Activated naive CD8-positive, alpha-beta T cell treated with anti-CD3 and anti-CD28 coated beads, Interleukin-2, amount 10 ng/mL, durations not matched to agents 7 days and 5 days (primary cell): Measurements from ENCODE around the gene IFITM5. TPM values are rescaled to one million over a fixed set of nuclear protein-coding genes. Genes with fewer than 3 reads are reported as not detected.
A peak's percentile ranks its signal among the peaks of the same experiment; 100 is the strongest.

Experiments used
- ATAC-seq: fragments of 150-1000 bp; cut with Tn5 transposase; one replicate; pipeline ENCODE4 v1.10.0; 2021; ENCODE audit warnings: low read depth, moderate library complexity
- POLR2A ChIA-PET: fragments of 350-600 bp; sonication (Branson Sonifier 250); formaldehyde crosslinking; loops from one replicate; lab custom pipeline; 2021; ENCODE audit warnings: antibody characterized with exemption; lab: Charles Lee
- DNase-seq: peaks from one replicate; pipeline ENCODE4 v3.0.0; 2021
- H3K27ac Mint-ChIP-seq: one replicate; pipeline ENCODE4 v1.8.0; 2022; ENCODE audit warnings: mild to moderate bottlenecking, mixed read lengths
- H3K27me3 Mint-ChIP-seq: one replicate; pipeline ENCODE4 v1.8.0; 2022; ENCODE audit warnings: mild to moderate bottlenecking, moderate library complexity, mixed read lengths
- H3K36me3 Mint-ChIP-seq: one replicate; pipeline ENCODE4 v1.8.0; 2021; ENCODE audit warnings: mild to moderate bottlenecking, mixed read lengths
- H3K4me1 Mint-ChIP-seq: one replicate; pipeline ENCODE4 v1.8.0; 2021; ENCODE audit warnings: mixed read lengths
- H3K4me3 Mint-ChIP-seq: one replicate; pipeline ENCODE4 v1.8.0; 2022; ENCODE audit warnings: mild to moderate bottlenecking, moderate library complexity, mixed read lengths
- H3K9me3 Mint-ChIP-seq: one replicate; pipeline ENCODE4 v1.8.0; 2021; ENCODE audit warnings: mixed read lengths
- total RNA-seq, 2 experiments: library from RNA; stranded (reverse); gene quantifications; one replicate each; pipeline ENCODE4 v1.2.3, GENCODE V29; 2021

Gene IFITM5
- not detected for total RNA-seq

GRCh38 chr11:299081-299891, at the start of gene IFITM5:
Gene IFITM5, minus strand, starts transcription at chr11:299526. Its CDS starts 36 bp downstream, at chr11:299490.
- H3K27ac Mint-ChIP-seq, result peak within 1 kb of the TSS; percentile 90
- H3K4me1 Mint-ChIP-seq, result peaks cover 50% of the 10 kb centered on the region

GRCh38 chr11:346529-346928, 47.2 kb upstream of the IFITM5 start:
- POLR2A ChIA-PET, result interaction anchor here (0.7 to 1.3 kb wide), 2 partner anchors 9 to 21 kb away, joined by 3 to 4 read pairs; no protein-coding TSS in a partner anchor
- no peak overlapping the region for H3K27ac Mint-ChIP-seq
- H3K4me1 Mint-ChIP-seq, result peaks cover 20% of the 10 kb centered on the region

More at GRCh38 chr11:299081-299891, at the start of gene IFITM5:
- ATAC-seq (no peak), DNase-seq (peak; percentile 44)
- Mint-ChIP-seq H3K9me3 (no peaks in the 10 kb centered on the region), H3K4me3 (peak within 1 kb of the TSS; percentile 73), H3K36me3 (peaks cover 2% of the 10 kb centered on the region), H3K27me3 (peaks cover 8% of the 10 kb centered on the region)
- POLR2A ChIA-PET, result interaction anchor here (0.8 to 5.7 kb wide), 12 partner anchors 8 to 149 kb away, joined by 3 to 71 read pairs (median 8); partner anchors contain the start of genes IFITM2, NLRP6 and PGGHG

DNA sequence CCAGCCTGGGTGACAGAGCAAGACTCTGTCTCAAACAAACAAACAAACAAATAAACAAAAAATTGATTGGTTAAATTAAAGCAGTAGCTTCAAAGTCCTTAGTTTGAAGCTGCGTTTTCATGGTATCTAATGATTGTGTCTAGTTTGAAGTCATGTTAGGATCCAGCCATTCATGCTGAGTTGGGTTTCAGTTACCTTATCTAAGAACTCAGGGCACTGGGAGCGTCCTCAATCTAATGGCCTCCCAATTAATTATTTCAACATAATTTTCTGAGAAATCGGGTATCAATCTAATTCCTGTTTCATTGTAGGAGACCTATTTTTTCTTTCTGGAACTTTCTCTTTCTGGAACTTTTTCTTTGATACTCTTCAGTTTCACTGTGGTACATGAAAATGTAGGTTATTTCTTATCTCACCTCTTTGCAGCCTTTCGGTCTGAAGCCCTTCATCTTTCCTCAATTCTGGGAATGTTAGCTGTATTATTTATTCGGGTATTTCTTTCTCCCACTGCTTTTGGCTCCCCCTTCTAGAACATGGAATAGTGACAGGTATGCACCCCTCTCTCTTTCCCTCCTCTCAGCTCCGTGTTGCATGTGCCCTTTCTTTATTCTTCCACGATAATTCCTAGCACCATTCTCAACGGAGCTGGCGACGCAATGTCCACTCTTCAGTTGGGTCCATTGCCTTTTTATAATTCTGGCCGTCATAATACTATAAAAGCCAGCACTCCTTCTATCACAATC, 45.7 kb upstream of the IFITM5 start:
- Mint-ChIP-seq H3K4me3 (no peak overlapping the region), H3K36me3 (peaks cover 2% of the 10 kb centered on the region), H3K9me3 (no peaks in the 10 kb centered on the region), H3K27ac (no peak overlapping the region), H3K4me1 (peaks cover 10% of the 10 kb centered on the region), H3K27me3 (peaks cover 3% of the 10 kb centered on the region)
- POLR2A ChIA-PET, result interaction anchor here (0.9 to 1.2 kb wide), 2 partner anchors 25 to 52 kb away, joined by 3 read pairs; no protein-coding TSS in a partner anchor
- DNase-seq, result no peak
- ATAC-seq, result no peak

More at GRCh38 chr11:346529-346928, 47.2 kb upstream of the IFITM5 start:
- H3K4me3 Mint-ChIP-seq, result no peak overlapping the region
- H3K36me3 Mint-ChIP-seq, result peaks cover 2% of the 10 kb centered on the region
- no peaks in the 10 kb centered on the region for H3K27me3 Mint-ChIP-seq
- peak; percentile 7 for DNase-seq
- no peak for ATAC-seq
- H3K9me3 Mint-ChIP-seq, result no peaks in the 10 kb centered on the region

DNA sequence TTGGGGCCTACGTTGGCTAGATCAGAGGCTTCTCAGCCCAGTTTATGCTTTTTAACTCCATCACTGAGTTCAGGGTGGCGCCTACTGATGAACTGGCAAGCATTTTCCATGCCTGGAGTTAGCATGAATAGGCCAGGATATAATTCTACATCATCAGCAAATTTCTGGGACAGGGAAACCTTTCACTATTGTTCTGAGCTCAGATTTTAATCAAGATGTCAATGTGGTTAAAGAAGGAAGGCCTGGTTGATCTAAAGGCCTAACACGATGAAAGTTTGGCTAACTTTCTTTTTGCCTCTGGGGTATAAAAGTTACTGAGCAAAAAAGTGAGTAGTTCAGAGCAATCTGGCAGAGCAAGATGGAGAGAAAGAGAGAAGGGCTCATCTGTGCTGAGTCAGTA, 43.0 kb upstream of the IFITM5 start:
- ATAC-seq (no peak), DNase-seq (no peak)
- Mint-ChIP-seq H3K27me3 (peaks cover 3% of the 10 kb centered on the region), H3K36me3 (peaks cover 2% of the 10 kb centered on the region), H3K9me3 (no peaks in the 10 kb centered on the region), H3K4me3 (no peak overlapping the region), H3K4me1 (peaks cover 10% of the 10 kb centered on the region), H3K27ac (no peak overlapping the region)
- POLR2A ChIA-PET, result interaction anchor here (3.7 kb wide), 1 partner anchor 13 kb away, joined by 14 read pairs; no protein-coding TSS in a partner anchor

DNA sequence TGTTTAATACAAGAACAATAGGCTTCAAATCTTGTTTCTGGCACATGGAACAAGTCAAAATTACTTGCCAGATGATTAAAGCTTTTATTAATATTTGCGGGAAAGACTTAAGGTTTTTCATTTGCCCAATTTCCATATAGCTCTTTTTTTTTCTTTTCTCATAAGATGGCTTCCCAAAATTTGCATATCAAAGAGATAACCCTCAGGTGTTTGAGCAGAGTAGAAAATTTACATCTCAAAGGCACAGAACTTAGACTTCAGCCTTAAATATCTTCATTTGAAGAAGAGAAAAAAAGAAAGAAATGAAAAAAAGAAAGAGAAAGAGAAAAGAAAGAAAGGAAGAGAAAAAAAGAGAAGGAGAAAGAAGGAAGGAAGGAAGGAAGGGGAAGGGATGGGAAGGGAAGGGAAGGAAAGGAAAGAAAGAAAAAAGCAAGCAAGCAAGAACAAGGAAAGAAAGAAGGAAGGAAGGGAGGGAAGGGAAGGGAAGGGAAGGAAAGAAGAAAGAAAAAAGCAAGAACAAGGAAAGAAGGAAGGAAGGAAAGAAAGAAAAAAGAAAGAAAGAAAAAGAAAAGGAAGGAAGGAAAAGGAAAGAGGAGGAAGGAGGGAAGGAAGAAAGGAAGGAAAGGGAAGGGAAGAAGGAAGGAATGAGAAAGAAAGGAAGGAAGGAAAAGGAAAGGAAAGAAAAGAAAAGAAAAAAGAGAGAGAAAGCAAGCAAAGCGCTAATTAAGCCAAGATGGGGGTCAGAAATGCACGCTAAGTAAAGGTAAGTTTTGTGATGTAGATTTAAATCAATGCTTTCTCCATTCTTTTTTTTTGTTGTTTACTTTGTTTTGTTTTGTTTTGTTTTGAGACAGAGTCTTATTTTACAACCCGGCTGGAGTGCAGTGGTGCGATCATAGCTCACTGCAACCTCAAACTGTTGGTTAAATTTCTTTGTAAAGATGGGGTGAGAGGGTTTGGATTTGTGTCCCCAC, 41.5 kb upstream of the IFITM5 start:
- DNase-seq, result no peak
- no peak overlapping the region for H3K4me3 Mint-ChIP-seq
- POLR2A ChIA-PET, result interaction anchor here (1.2 to 3.7 kb wide), 4 partner anchors 10 to 39 kb away, joined by 5 to 17 read pairs (median 10); no protein-coding TSS in a partner anchor
- peaks cover 2% of the 10 kb centered on the region for H3K36me3 Mint-ChIP-seq
- ATAC-seq, result no peak
- no peaks in the 10 kb centered on the region for H3K9me3 Mint-ChIP-seq
- H3K27ac Mint-ChIP-seq, result no peak overlapping the region
- peaks cover 21% of the 10 kb centered on the region for H3K4me1 Mint-ChIP-seq
- peaks cover 3% of the 10 kb centered on the region for H3K27me3 Mint-ChIP-seq

DNA sequence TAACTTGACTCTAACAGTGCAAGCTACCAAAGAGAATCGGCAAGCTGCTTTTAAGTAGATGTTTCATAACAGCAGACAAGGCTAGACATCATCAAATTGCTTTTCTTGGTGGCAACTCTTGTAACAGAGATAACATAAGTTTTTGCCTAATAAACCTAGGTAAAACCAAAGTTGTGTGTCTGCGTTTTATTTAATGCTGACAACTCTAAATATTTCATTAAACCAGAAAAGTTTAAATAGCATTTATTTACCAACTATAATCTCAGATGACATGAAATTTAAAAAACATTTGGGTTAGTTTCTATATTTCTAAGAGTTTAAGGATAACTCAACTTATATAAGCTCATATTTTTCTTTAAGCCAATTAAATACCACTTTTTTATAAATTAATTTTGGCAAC, 40.6 kb upstream of the IFITM5 start:
- no peak overlapping the region for H3K27ac Mint-ChIP-seq
- peaks cover 2% of the 10 kb centered on the region for H3K36me3 Mint-ChIP-seq
- no peak overlapping the region for H3K4me3 Mint-ChIP-seq
- DNase-seq (no peak), ATAC-seq (no peak)
- H3K9me3 Mint-ChIP-seq, result no peaks in the 10 kb centered on the region
- POLR2A ChIA-PET, result interaction anchor here (1.0 to 3.7 kb wide), 5 partner anchors 10 to 38 kb away, joined by 4 to 17 read pairs (median 5); no protein-coding TSS in a partner anchor
- peaks cover 27% of the 10 kb centered on the region for H3K4me1 Mint-ChIP-seq
- H3K27me3 Mint-ChIP-seq, result peaks cover 3% of the 10 kb centered on the region

GRCh38 chr11:337711-338110, 38.4 kb upstream of the IFITM5 start:
- Mint-ChIP-seq H3K36me3 (peaks cover 10% of the 10 kb centered on the region), H3K4me3 (no peak overlapping the region), H3K27ac (no peak overlapping the region), H3K4me1 (peaks cover 34% of the 10 kb centered on the region), H3K27me3 (peaks cover 3% of the 10 kb centered on the region), H3K9me3 (peaks cover 1% of the 10 kb centered on the region)
- no peak for ATAC-seq
- no peak for DNase-seq
- POLR2A ChIA-PET, result interaction anchor here (0.7 kb wide), 1 partner anchor 110 kb away, joined by 4 read pairs; no protein-coding TSS in a partner anchor

DNA sequence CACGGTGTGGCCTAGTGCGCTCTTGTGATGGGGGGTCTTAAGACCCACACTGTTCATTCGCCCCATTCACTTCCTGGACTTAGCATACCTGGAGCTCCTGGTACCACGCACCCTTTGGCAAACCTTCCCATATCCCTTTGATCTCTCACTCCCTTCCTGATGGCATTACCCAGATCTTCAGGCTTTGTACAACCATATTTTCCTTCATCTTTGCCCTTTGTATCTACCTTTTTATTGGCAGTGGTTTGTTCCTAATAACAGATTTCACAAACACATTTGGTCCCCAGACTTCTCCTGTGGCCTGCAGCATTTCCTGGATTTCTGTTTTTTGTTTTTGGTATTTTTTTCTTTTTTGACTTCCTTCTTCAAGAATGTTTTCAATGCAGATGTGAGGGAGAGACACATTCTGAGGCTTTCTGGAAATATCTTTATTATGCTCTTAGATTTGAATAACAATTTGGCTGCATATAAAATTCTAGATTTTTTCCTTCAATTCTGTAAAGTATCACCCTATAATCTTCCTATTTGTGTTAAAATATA, 37.4 kb upstream of the IFITM5 start:
- Mint-ChIP-seq H3K27me3 (peaks cover 3% of the 10 kb centered on the region), H3K9me3 (peaks cover 3% of the 10 kb centered on the region), H3K27ac (no peak overlapping the region), H3K4me1 (peaks cover 37% of the 10 kb centered on the region), H3K36me3 (peaks cover 16% of the 10 kb centered on the region), H3K4me3 (no peak overlapping the region)
- POLR2A ChIA-PET, result interaction anchor here (1.5 kb wide), 1 partner anchor 19 kb away, joined by 4 read pairs; no protein-coding TSS in a partner anchor
- DNase-seq, result no peak
- no peak for ATAC-seq

DNA sequence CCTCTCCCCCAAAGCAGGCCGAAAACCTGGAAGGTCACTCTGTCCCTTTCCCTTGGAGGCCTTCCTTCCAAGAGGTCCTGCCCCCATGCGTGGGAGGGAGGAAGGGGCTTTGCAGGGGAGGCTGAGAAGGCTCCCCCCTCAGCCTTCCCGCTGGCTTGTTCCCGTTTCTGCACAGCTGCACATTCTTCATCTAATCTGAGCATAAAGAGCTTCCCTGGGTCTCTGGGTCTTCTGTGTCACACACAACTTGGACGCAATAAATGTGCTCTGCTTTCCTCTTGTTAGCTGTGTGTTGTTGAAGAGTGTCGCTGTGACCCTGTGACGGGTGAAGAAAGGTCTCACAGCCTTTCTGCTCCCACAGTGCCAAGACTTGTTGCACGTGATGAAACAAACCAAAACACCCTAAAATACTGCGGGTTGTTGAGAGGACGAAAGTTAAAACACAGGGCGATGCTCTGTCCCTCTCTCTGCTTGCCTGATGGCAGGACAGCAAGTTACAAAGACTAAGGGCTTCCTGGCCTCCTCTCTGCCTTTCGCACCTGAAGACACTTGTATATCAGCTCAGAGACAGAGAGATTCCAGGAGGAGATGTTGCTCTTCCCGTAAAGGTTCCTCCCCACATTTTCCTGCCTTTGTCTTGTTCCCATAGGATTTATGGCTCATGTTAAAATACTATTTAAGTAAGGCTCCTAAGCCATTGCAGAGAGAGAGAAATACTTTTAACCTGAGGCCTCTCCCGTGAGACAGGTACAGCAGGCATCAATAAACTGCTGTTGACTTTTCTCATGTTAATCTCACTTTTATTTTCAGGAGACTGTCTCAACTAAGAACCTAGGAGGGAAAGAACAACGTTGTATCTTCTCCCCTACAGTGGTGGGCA, 36.7 kb upstream of the IFITM5 start:
- no peak overlapping the region for H3K27ac Mint-ChIP-seq
- POLR2A ChIA-PET, result interaction anchor here (1.5 kb wide), 1 partner anchor 20 kb away, joined by 4 read pairs; no protein-coding TSS in a partner anchor
- peaks cover 41% of the 10 kb centered on the region for H3K4me1 Mint-ChIP-seq
- peaks cover 3% of the 10 kb centered on the region for H3K9me3 Mint-ChIP-seq
- ATAC-seq, result no peak
- DNase-seq, result no peak
- peaks cover 2% of the 10 kb centered on the region for H3K27me3 Mint-ChIP-seq
- no peak overlapping the region for H3K4me3 Mint-ChIP-seq
- H3K36me3 Mint-ChIP-seq, result peaks cover 17% of the 10 kb centered on the region

GRCh38 chr11:334264-334994, 35.1 kb upstream of the IFITM5 start:
- DNase-seq (no peak), ATAC-seq (no peak)
- peaks cover 54% of the 10 kb centered on the region for H3K4me1 Mint-ChIP-seq
- POLR2A ChIA-PET, result interaction anchor here (3.1 kb wide), 1 partner anchor 21 kb away, joined by 12 read pairs; no protein-coding TSS in a partner anchor
- H3K4me3 Mint-ChIP-seq, result no peak overlapping the region
- peaks cover 17% of the 10 kb centered on the region for H3K36me3 Mint-ChIP-seq
- H3K9me3 Mint-ChIP-seq, result peaks cover 3% of the 10 kb centered on the region
- no peaks in the 10 kb centered on the region for H3K27me3 Mint-ChIP-seq
- no peak overlapping the region for H3K27ac Mint-ChIP-seq
